NB4 (cell line): ENCODE measurements around the gene EGFLAM.

Experiments used
- MYC ChIP-seq: IDR thresholded peaks from 2 replicates; pipeline ENCODE4 v1.6.1; 2011; ENCODE audit warnings: low read depth, low read length
- POLR2A ChIP-seq: IDR thresholded peaks from 2 replicates; pipeline ENCODE4 v1.6.1; 2011; ENCODE audit warnings: mild to moderate bottlenecking; ENCODE audit not compliant: insufficient read length; ENCODE audit errors: extremely low read depth
- TF ChIP-seq, protein P1 (sequence below): IDR thresholded peaks from one replicate; pipeline ENCODE4 v1.5.1; 2012; ENCODE audit warnings: low read depth, low read length
- TF ChIP-seq, protein P2 (sequence below): IDR thresholded peaks from 2 replicates; pipeline ENCODE4 v1.6.1; 2011; ENCODE audit warnings: low read depth, low read length

DNA sequence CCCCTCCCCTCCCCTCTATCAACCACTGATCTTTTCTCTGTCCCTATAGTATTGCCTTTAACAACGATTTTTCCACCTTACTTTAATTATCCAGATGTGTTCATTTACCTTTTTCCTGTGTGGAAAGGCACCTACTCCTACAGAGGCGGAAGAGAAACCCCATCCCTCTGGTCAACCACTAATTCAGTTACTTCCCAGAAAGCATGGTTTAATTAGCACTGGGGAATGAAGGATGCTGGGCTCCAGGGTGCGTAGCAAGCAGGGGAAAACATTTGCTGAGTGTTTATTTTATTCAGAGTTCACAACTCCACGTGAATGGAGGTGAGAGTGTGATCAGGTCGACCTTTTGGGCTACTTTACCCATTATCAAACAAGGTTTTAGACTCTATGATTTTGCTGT, 16.7 kb upstream of the EGFLAM start:
- no peak for TF ChIP-seq POLR2A
- TF ChIP-seq, protein P1, sequence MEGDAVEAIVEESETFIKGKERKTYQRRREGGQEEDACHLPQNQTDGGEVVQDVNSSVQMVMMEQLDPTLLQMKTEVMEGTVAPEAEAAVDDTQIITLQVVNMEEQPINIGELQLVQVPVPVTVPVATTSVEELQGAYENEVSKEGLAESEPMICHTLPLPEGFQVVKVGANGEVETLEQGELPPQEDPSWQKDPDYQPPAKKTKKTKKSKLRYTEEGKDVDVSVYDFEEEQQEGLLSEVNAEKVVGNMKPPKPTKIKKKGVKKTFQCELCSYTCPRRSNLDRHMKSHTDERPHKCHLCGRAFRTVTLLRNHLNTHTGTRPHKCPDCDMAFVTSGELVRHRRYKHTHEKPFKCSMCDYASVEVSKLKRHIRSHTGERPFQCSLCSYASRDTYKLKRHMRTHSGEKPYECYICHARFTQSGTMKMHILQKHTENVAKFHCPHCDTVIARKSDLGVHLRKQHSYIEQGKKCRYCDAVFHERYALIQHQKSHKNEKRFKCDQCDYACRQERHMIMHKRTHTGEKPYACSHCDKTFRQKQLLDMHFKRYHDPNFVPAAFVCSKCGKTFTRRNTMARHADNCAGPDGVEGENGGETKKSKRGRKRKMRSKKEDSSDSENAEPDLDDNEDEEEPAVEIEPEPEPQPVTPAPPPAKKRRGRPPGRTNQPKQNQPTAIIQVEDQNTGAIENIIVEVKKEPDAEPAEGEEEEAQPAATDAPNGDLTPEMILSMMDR, result no peak
- TF ChIP-seq MYC, result no peak
- TF ChIP-seq, protein P2, sequence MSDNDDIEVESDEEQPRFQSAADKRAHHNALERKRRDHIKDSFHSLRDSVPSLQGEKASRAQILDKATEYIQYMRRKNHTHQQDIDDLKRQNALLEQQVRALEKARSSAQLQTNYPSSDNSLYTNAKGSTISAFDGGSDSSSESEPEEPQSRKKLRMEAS, result no peak
